HUES6 (cell line): ENCODE results near the gene PTPRCAP.
"Not testable (repeated sequence)": the region's sequence is repeated elsewhere in the genome, so short reads cannot be mapped to it uniquely, and the experiment has no call there.

Experiments used
- H3K27ac ChIP-seq: 2 replicates; pipeline ENCODE4 v1.7.0; 2013; ENCODE audit warnings: low read depth, mild to moderate bottlenecking, low read length, inconsistent platforms
- H3K27me3 ChIP-seq: 2 replicates; pipeline ENCODE4 v1.6.1; 2013; ENCODE audit warnings: low read length; ENCODE audit not compliant: control insufficient read depth, insufficient read depth
- H3K36me3 ChIP-seq: 2 replicates; pipeline ENCODE4 v1.6.1; 2013; ENCODE audit warnings: low read length; ENCODE audit not compliant: control insufficient read depth, insufficient read depth
- H3K4me1 ChIP-seq: 2 replicates; pipeline ENCODE4 v1.6.1; 2013; ENCODE audit warnings: low read length; ENCODE audit not compliant: control insufficient read depth, insufficient read depth
- H3K4me3 ChIP-seq: 2 replicates; pipeline ENCODE4 v1.5.1; 2013; ENCODE audit warnings: low read depth, low read length
- H3K9ac ChIP-seq: one replicate; pipeline ENCODE4 v1.6.1; 2013; ENCODE audit warnings: mild to moderate bottlenecking, low read length
- H3K9me3 ChIP-seq: 2 replicates; pipeline ENCODE4 v1.6.1; 2013; ENCODE audit warnings: low read depth, low read length; ENCODE audit not compliant: control insufficient read depth, insufficient read depth

PTPRCAP gene

DNA sequence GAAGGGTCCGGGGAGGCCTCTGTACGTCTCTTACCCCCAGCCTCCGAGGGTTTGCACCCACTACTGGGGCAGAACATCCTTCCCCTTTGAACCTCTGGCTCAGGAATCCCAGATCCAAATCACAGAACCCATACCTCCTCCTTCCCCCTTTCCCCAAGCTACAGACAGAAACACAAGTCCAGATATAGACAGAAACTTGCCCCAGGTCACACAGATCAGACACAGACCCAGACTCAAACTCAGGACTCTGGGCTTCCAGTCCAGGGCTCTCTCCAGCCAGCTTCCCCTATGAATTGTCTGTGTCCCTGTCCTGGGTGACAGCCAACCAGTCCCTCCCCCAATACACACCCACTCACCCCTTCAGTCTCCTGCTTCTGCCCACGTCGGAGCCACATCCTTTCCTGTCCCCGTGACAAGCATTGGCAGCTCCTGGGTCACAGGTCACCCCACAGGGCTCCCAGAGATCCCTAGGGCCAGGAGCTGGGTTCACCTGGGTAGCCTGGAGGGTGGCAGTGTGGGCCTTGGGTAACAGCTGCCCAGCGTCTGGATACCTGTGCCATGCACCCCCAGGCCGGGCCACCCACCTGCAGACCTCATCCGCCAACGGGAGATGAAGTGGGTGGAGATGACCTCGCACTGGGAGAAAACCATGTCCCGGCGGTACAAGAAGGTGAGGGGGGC, 32.8 kb downstream of the PTPRCAP start:
- peaks cover 7% of the 10 kb centered on the region; the same call in 1 of the 2 replicates for H3K36me3 ChIP-seq
- H3K4me1 ChIP-seq: peaks cover 15% of the 10 kb centered on the region
- no peaks in the 10 kb centered on the region for H3K9me3 ChIP-seq
- H3K27me3 ChIP-seq: no peaks in the 10 kb centered on the region
- no peak overlapping the region for H3K27ac ChIP-seq
- no peak overlapping the region for H3K4me3 ChIP-seq
- H3K9ac ChIP-seq: no peak overlapping the region

- not testable (repeated sequence) for H3K9me3 ChIP-seq, H3K4me3 ChIP-seq, H3K9ac ChIP-seq, H3K27me3 ChIP-seq, H3K27ac ChIP-seq
- H3K36me3 ChIP-seq: peaks cover 23% of the 10 kb centered on the region
- peaks cover 15% of the 10 kb centered on the region for H3K4me1 ChIP-seq
Observed at GRCh38 chr11:67403085-67403484, 34.4 kb downstream of the PTPRCAP start.

- H3K9ac ChIP-seq: not testable (repeated sequence)
Observed at GRCh38 chr11:67402192-67402839, 35.2 kb downstream of the PTPRCAP start.

DNA sequence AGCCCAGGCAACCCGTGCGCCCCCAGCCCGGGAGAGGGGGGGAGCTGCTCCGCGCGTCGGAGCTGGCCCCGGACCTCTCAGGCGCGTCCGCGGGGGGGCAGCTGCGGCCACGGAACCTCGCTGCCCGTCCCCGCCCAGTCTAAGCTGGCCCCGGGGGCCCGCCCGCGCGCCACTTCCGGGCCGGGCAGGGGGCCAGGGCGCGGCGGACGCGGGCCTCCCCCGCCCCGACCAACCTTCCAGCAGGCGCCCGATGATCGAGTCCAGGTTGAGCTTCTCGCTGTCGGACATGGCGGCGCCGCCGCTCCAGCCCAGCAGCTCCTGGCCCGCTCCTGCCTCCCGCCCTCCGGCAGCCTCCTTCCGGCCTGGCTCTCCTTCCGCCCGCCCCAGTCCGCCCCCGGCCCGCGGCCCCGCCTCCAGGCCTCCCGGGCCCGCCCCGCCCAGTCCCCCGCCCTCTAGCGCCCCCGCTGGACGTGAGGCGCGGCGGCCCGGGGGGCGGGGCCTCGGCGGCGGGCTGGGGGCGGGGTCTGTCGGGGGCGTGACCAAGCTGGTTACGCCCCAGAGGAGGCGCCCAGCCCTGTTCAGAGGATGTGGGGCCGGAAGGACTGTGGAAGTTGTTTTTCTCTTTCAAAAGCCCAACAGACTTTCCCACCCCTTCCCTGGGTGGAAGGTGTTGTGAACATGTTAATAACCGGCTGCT, 35.8 kb downstream of the PTPRCAP start, which contains the start of gene PPP1CA:
PPP1CA (minus strand) TSS at position 364 of the 697 bp plus-strand sequence; CDS start at position 288, 76 bp downstream.
- Histone ChIP-seq H3K27ac (peak within 1 kb of the TSS; percentile 89), H3K27me3 (no peaks in the 10 kb centered on the region), H3K4me1 (peaks cover 23% of the 10 kb centered on the region), H3K4me3 (peak within 1 kb of the TSS; percentile 85), H3K9me3 (no peaks in the 10 kb centered on the region), H3K36me3 (peaks cover 33% of the 10 kb centered on the region), H3K9ac (peak within 1 kb of the TSS; percentile 90)

More at GRCh38 chr11:67402192-67402839, 35.2 kb downstream of the PTPRCAP start:
- peak overlapping the region; percentile 33 for H3K4me3 ChIP-seq
- not testable (repeated sequence) for H3K9me3 ChIP-seq, H3K27me3 ChIP-seq
- H3K36me3 ChIP-seq: peaks cover 30% of the 10 kb centered on the region
- peak overlapping the region; percentile 59; the same call in 1 of the 2 replicates for H3K27ac ChIP-seq
- H3K4me1 ChIP-seq: peaks cover 20% of the 10 kb centered on the region

DNA sequence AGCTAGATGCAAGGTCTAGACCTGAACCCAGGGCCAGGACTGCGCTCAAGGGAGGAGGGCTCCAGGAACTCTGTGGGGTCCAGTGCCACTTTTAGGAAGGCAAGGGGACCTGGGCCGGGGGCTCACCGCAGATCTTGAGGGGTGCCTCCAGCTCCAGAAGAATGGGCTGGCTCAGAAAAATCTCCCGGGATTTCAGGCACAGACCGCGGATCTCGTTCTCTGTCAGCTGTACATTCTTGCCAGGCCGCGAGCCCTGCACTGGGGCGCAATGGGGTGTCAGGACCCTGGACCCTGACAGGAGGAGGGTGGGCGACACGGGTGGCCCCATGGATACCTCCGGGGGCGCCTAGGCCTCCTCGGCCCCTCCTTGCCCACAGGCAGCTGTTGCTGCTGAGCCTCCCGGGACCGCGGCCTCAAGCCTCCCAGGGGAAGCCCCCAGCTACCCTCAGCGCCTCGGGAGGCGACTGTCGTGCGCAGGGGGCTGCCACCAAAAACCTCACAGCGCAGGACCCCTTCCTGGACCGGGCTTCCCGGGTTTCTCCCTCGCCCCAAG, 36.5 kb downstream of the PTPRCAP start:
- Histone ChIP-seq H3K27ac (peak overlapping the region; percentile 89), H3K27me3 (no peaks in the 10 kb centered on the region), H3K36me3 (peaks cover 37% of the 10 kb centered on the region), H3K9ac (peak overlapping the region; percentile 90), H3K4me3 (peak overlapping the region; percentile 85), H3K9me3 (no peaks in the 10 kb centered on the region), H3K4me1 (peaks cover 30% of the 10 kb centered on the region)

DNA sequence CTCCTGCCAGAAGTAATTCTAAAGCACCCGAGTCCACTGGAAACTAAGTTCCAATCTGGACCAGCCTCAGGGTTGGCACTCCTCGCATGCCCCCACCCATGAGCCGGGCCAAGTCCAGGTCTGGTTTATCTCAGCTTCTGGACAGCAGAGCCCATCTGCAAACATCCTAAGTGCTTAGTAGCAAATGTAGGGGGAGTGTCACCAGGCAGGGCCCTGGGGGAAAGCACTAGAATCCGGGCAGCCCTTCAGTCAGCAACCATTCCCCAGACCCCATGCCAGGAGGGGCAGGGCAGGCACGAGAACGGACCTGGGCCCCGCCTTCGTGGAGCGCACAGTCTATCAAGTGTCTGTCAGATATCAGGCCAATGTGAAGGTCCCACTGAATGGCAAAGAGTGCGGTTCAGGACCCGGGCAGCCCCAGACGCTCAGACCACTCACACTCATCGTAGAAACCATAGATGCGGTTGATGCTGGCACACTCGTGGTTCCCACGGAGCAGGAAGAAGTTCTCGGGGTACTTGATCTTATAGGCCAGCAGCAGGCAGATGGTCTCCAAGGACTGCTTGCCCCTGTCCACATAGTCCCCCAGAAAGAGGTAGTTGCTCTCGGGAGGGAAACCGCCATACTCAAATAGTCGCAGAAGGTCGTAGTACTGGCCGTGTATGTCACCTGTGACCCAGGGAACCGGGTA, 37.1 kb downstream of the PTPRCAP start:
- peaks cover 42% of the 10 kb centered on the region for H3K36me3 ChIP-seq
- peak overlapping the region; percentile 85 for H3K4me3 ChIP-seq
- H3K4me1 ChIP-seq: peaks cover 32% of the 10 kb centered on the region
- peak overlapping the region; percentile 90 for H3K9ac ChIP-seq
- H3K27ac ChIP-seq: no peak overlapping the region; the same call in 1 of the 2 replicates
- no peaks in the 10 kb centered on the region for H3K9me3 ChIP-seq
- no peaks in the 10 kb centered on the region for H3K27me3 ChIP-seq

GRCh38 chr11:67398661-67399563, 38.6 kb downstream of the PTPRCAP start:
- Histone ChIP-seq H3K4me1 (peaks cover 32% of the 10 kb centered on the region), H3K9ac (no peak overlapping the region), H3K27ac (no peak overlapping the region), H3K36me3 (peaks cover 50% of the 10 kb centered on the region), H3K4me3 (no peak overlapping the region), H3K27me3 (no peaks in the 10 kb centered on the region), H3K9me3 (no peaks in the 10 kb centered on the region)

DNA sequence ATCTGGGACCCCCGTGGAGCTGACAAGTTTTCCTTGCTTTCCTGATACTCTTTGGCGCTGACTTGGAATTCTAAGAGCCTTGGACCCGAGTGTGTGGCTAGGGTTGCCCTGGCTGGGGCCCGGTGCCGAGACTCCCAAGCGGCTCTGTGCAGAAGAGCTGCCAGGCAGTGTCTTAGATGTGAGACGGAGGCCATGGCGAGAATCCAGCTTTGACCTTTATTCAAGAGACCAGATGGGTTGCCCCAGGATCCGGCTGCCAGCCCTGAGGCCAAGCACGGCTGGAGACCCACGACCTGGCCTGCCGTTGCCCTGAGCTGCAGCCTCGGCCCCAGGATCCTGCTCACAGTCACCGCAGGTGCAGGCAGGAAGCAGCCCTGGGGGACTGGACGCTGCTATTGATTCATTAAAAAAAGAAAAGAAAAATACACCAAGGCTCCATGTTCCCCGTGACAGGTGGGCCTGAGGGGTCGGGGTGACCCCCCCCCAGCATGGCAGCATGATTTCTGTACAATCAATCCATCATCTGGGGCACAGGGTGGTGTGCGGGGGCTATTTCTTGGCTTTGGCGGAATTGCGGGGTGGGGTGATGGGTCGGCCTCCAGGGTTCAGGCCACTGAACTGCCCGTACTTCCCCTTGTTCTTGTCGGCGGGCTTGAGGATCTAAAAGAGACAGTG, 39.4 kb downstream of the PTPRCAP start:
- Histone ChIP-seq H3K9me3 (no peaks in the 10 kb centered on the region), H3K9ac (no peak overlapping the region), H3K4me3 (no peak overlapping the region), H3K4me1 (peaks cover 32% of the 10 kb centered on the region), H3K36me3 (peaks cover 55% of the 10 kb centered on the region), H3K27ac (no peak overlapping the region), H3K27me3 (no peaks in the 10 kb centered on the region)

- H3K27ac ChIP-seq: peak overlapping the region; percentile 12; the same call in 1 of the 2 replicates
- H3K4me1 ChIP-seq: peaks cover 35% of the 10 kb centered on the region
- H3K9me3 ChIP-seq: no peaks in the 10 kb centered on the region
- no peaks in the 10 kb centered on the region for H3K27me3 ChIP-seq
- peaks cover 55% of the 10 kb centered on the region for H3K36me3 ChIP-seq
- H3K9ac ChIP-seq: no peak overlapping the region
- H3K4me3 ChIP-seq: no peak overlapping the region
Observed at GRCh38 chr11:67397536-67397935, 39.9 kb downstream of the PTPRCAP start.
